Panc1 (cell line): Measurements from ENCODE around the gene ENPEP. TPM values are rescaled to one million over a fixed set of nuclear protein-coding genes. Genes with fewer than 3 reads are reported as not detected.

Experiments
- ATAC-seq: fragments of 200-7000 bp; cut with Tn5 transposase; 2 replicates; pipeline ENCODE4 v1.9.1; 2020; ENCODE audit warnings: mild to moderate bottlenecking, moderate library complexity
- BruUV-seq: library from RNA; stranded (reverse); fragments of 400-500 nt; replicated peaks from 2 replicates; lab custom pipeline; 2021; lab: Mats Ljungman, UMichigan
- CTCF ChIA-PET: fragments of 300-600 bp; sonication (Branson Sonifier 250); formaldehyde crosslinking; loops from one replicate; lab custom pipeline; 2022; ENCODE audit warnings: antibody characterized with exemption; lab: Charles Lee
- POLR2A ChIA-PET: fragments of 300-600 bp; sonication (Branson Sonifier 250); formaldehyde crosslinking; loops from one replicate; lab custom pipeline; 2022; ENCODE audit warnings: antibody characterized with exemption; lab: Charles Lee
- DNase-seq: peaks from one replicate; pipeline ENCODE4 v3.0.0-alpha.2; 2010; ENCODE audit warnings: low read depth, low spot score
- H3K27ac ChIP-seq: 2 replicates; pipeline ENCODE4 v1.5.1; 2011; ENCODE audit warnings: mild to moderate bottlenecking, low read length, inconsistent platforms
- H3K27me3 ChIP-seq: fragments of 200-500 bp; sonication (Bioruptor generic); 2 replicates; pipeline ENCODE4 v1.6.0; 2014; ENCODE audit warnings: low read length, inconsistent platforms; ENCODE audit not compliant: control insufficient read depth, insufficient read depth
- H3K36me3 ChIP-seq: fragments of 200-500 bp; sonication (Bioruptor generic); 2 replicates; pipeline ENCODE4 v1.5.1; 2014; ENCODE audit warnings: inconsistent platforms, mild to moderate bottlenecking, low read length, moderate library complexity; ENCODE audit not compliant: control insufficient read depth, insufficient read depth
- H3K4me1 ChIP-seq: 2 replicates; pipeline ENCODE4 v1.5.1; 2011; ENCODE audit warnings: inconsistent platforms, mild to moderate bottlenecking, low read length, moderate library complexity; ENCODE audit not compliant: control insufficient read depth, insufficient read depth
- H3K4me3 ChIP-seq, 2 experiments: 2 replicates each; pipeline ENCODE4 v1.5.1; 2011 to 2012; ENCODE audit warnings: low read depth in 2 of 2, low read length in 2 of 2, mild to moderate bottlenecking in 2 of 2, inconsistent platforms in 1 of 2, moderate library complexity in 1 of 2
- H3K9me3 ChIP-seq: fragments of 200-500 bp; sonication (Bioruptor generic); 2 replicates; pipeline ENCODE4 v1.5.1; 2014; ENCODE audit warnings: low read depth, mild to moderate bottlenecking, inconsistent platforms, low read length, moderate library complexity; ENCODE audit not compliant: control insufficient read depth, insufficient read depth
- POLR2AphosphoS5 ChIP-seq: IDR thresholded peaks from 2 replicates; pipeline ENCODE4 v1.6.1; 2012; ENCODE audit warnings: mild to moderate bottlenecking, low read depth, low read length, moderate library complexity
- REST ChIP-seq, 2 experiments: IDR thresholded peaks; 2 replicates each; pipeline ENCODE4 v1.6.1; 2011 to 2012; ENCODE audit warnings: low read depth in 2 of 2, control low read depth in 1 of 2, low read length in 1 of 2, mild to moderate bottlenecking in 1 of 2, moderate library complexity in 1 of 2; ENCODE audit not compliant: insufficient read depth in 1 of 2
- SIN3A ChIP-seq: IDR thresholded peaks from 2 replicates; pipeline ENCODE4 v1.6.1; 2012; ENCODE audit warnings: low read depth, mild to moderate bottlenecking, low read length, moderate library complexity, borderline replicate concordance; ENCODE audit not compliant: insufficient read depth
- TCF7L2 ChIP-seq: IDR thresholded peaks from 2 replicates; pipeline ENCODE4 v1.6.1; 2011; ENCODE audit warnings: mild to moderate bottlenecking, low read depth, low read length, inconsistent platforms
- in situ Hi-C: cut with HindIII; loops from 2 replicates; pipeline ENCODE4 v1.10.0; 2016; ENCODE audit warnings: low sequenced_read_pairs, low pct_unique_long_range_greater_than_20kb
- intact Hi-C: fragments of 100-400 bp; cut with micrococcal nuclease; formaldehyde crosslinking; loops from one replicate; pipeline ENCODE4 v1.10.0; 2022; ENCODE audit not compliant: unreplicated experiment
- total RNA-seq: library from RNA; stranded (reverse); gene quantifications from one replicate; pipeline ENCODE4 v1.2.1, GENCODE V29; 2021; ENCODE audit not compliant: unreplicated experiment
- TF ChIP-seq, protein P1 (sequence below): fragments of 450-650 bp; IDR thresholded peaks from 2 replicates; pipeline ENCODE4 v1.5.1; 2017; ENCODE audit warnings: mild to moderate bottlenecking

The ENPEP gene
- total RNA-seq, 1 experiment from 2014 or later = not detected

DNA sequence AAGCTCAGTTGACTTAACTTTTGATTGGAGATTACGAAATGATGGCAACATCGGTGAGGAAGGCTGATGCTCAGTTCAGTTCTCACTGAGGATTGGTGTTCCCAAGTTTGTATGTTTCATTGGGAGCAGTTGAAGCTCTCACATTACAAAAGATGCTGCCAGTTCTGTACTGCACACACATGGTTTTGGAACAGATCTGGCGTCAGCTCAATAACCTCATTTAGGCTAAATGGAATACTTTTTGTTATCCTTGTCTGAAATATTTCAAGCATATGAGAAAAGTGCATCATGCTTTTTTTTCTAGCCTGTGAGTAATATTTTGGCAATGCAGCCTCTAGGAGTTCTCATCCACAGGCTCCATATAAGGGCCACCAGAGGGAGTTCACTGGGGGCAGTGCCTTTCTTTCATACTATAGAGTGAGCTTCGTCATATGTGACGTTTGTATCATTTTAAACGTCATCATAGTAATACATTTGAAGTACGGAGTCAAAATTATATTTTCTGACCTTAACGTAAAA lies 4.1 kb downstream of the ENPEP start:
- TF ChIP-seq TCF7L2 = no peak
- H3K9me3 ChIP-seq = no peaks in the 10 kb centered on the region
- H3K27me3 ChIP-seq = no peaks in the 10 kb centered on the region; the same call in 1 of the 2 replicates
- in situ Hi-C loops (no loop called here), intact Hi-C loops (no loop called here)
- no peaks in the 10 kb centered on the region for H3K4me1 ChIP-seq
- H3K4me3 ChIP-seq = no peak overlapping the region
- no TSS peak for BruUV-seq
- H3K36me3 ChIP-seq = no peaks in the 10 kb centered on the region
- ChIA-PET CTCF (no interaction called here), POLR2A (no interaction called here)
- H3K27ac ChIP-seq = no peak overlapping the region
- DNase-seq (no peak), ATAC-seq (no peak)

DNA sequence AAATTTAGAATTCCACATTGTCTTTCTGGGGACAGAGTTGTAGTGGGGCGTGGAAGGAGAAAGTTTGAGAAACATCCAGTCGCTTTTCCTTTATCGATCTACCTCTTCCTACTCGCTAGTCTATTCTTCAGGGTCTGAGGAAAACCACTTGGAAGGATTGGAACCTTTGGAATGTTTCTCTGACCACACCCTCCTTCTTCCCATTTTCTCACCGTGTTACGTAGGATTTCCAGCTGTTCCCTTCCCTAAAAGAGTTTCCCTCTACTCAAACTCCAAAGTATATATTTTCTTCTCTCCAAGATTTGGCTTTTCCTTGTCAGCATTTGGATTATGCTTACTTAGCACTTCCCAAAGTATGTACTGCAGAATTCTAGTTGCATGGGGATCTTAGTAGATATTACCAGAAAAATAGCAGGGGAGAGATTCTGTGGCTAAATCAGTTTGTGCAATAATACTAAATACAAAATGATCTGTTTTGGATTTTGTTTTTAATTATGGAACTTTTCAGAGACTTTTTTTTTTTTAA lies 4.9 kb downstream of the ENPEP start:
- ChIA-PET CTCF (no interaction called here), POLR2A (no interaction called here)
- ATAC-seq = no peak
- intact Hi-C loops (no loop called here), in situ Hi-C loops (no loop called here)
- no peaks in the 10 kb centered on the region for H3K36me3 ChIP-seq
- H3K4me3 ChIP-seq = no peak overlapping the region
- no peak for DNase-seq
- BruUV-seq = no TSS peak
- no peaks in the 10 kb centered on the region; the same call in 1 of the 2 replicates for H3K27me3 ChIP-seq
- TF ChIP-seq REST (IDR thresholded peaks at IDR 0.05; ENCODE audit: insufficient read depth in 1 of 2, low read depth in 2 of 2, low read length in 1 of 2) (no peak), TCF7L2 (no peak)
- TF ChIP-seq, protein P1, sequence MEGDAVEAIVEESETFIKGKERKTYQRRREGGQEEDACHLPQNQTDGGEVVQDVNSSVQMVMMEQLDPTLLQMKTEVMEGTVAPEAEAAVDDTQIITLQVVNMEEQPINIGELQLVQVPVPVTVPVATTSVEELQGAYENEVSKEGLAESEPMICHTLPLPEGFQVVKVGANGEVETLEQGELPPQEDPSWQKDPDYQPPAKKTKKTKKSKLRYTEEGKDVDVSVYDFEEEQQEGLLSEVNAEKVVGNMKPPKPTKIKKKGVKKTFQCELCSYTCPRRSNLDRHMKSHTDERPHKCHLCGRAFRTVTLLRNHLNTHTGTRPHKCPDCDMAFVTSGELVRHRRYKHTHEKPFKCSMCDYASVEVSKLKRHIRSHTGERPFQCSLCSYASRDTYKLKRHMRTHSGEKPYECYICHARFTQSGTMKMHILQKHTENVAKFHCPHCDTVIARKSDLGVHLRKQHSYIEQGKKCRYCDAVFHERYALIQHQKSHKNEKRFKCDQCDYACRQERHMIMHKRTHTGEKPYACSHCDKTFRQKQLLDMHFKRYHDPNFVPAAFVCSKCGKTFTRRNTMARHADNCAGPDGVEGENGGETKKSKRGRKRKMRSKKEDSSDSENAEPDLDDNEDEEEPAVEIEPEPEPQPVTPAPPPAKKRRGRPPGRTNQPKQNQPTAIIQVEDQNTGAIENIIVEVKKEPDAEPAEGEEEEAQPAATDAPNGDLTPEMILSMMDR = no peak
- no peak overlapping the region for H3K27ac ChIP-seq
- no peaks in the 10 kb centered on the region for H3K4me1 ChIP-seq
- H3K9me3 ChIP-seq = no peaks in the 10 kb centered on the region

- ChIA-PET CTCF (no interaction called here), POLR2A (no interaction called here)
- intact Hi-C loops = no loop called here
- DNase-seq (no peak), ATAC-seq (no peak)
- H3K4me1 ChIP-seq = no peaks in the 10 kb centered on the region
- no peaks in the 10 kb centered on the region for H3K36me3 ChIP-seq
- H3K4me3 ChIP-seq = no peak overlapping the region
- no peak for TF ChIP-seq REST (IDR thresholded peaks at IDR 0.05; ENCODE audit: insufficient read depth in 1 of 2, low read depth in 2 of 2, low read length in 1 of 2)
- TF ChIP-seq TCF7L2 = no peak
- TF ChIP-seq, protein P1 = no peak
- TF ChIP-seq SIN3A = no peak
- no peak for TF ChIP-seq POLR2AphosphoS5
- H3K9me3 ChIP-seq = no peaks in the 10 kb centered on the region
- H3K27me3 ChIP-seq = no peaks in the 10 kb centered on the region; the same call in 1 of the 2 replicates
- no peak overlapping the region for H3K27ac ChIP-seq
- no TSS peak for BruUV-seq
- in situ Hi-C loops = no loop called here
Measured at GRCh38 chr4:110483516-110483915, 7.6 kb downstream of the ENPEP start.
